PC-9 (cell line): Measurements from ENCODE around the gene ST8SIA1.

Experiments used
- EZH2 ChIP-seq: fragments of 200-600 bp; sonication (generic); IDR thresholded peaks from 2 replicates; pipeline ENCODE4 v1.8.0; 2017; ENCODE audit warnings: antibody characterized with exemption, low read depth
- TF ChIP-seq, protein P1 (sequence below): fragments of 200-600 bp; sonication (generic); conservative IDR thresholded peaks from 2 replicates; pipeline ENCODE4 v1.6.1; 2017; ENCODE audit warnings: mixed run types, antibody characterized with exemption, mild to moderate bottlenecking, moderate library complexity

DNA sequence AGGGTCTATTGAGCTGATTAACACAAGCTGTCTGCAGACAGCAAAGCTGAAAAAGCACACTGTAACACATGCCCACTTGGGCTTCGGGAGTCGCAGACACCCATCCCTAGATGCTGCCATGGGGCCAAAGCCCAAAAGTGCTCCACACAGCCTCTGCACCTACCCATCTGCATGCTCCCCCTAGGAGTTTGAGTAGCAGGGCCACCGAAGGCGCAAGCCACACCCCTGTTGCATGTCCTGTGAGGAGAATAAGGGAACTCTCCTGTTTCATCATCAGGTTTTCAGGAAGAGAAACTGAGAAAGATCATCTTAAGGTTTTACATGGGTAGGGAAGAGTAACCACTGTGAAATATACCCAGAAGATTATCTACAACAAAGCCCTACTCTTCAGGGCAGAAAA lies 5.6 kb upstream of the ST8SIA1 start:
- TF ChIP-seq, protein P1, sequence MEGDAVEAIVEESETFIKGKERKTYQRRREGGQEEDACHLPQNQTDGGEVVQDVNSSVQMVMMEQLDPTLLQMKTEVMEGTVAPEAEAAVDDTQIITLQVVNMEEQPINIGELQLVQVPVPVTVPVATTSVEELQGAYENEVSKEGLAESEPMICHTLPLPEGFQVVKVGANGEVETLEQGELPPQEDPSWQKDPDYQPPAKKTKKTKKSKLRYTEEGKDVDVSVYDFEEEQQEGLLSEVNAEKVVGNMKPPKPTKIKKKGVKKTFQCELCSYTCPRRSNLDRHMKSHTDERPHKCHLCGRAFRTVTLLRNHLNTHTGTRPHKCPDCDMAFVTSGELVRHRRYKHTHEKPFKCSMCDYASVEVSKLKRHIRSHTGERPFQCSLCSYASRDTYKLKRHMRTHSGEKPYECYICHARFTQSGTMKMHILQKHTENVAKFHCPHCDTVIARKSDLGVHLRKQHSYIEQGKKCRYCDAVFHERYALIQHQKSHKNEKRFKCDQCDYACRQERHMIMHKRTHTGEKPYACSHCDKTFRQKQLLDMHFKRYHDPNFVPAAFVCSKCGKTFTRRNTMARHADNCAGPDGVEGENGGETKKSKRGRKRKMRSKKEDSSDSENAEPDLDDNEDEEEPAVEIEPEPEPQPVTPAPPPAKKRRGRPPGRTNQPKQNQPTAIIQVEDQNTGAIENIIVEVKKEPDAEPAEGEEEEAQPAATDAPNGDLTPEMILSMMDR, result no peak
- TF ChIP-seq EZH2, result no peak
